Measurements from ENCODE around the gene ACACA. TPM values are rescaled to one million over a fixed set of nuclear protein-coding genes. Genes with fewer than 3 reads are reported as not detected.

ACACA gene
- total RNA-seq, 1 donor: 89.4 TPM

GRCh38 chr17:37096071-37096470, 310.6 kb downstream of the ACACA start:
- no peak for DNase-seq (ENCODE audit: low read depth)
- no peak for TF ChIP-seq CTCF (IDR thresholded peaks at IDR 0.05; ENCODE audit: insufficient read depth, low read depth, low read length)

GRCh38 chr17:37094391-37094790, 312.2 kb downstream of the ACACA start:
- TF ChIP-seq CTCF (IDR thresholded peaks at IDR 0.05; ENCODE audit: insufficient read depth, low read depth, low read length): no peak
- peak; percentile 41 for DNase-seq (ENCODE audit: low read depth)
- H3K4me3 ChIP-seq (ENCODE audit: low read depth, low read length): no peak overlapping the region

More at GRCh38 chr17:37096071-37096470, 310.6 kb downstream of the ACACA start:
- H3K4me3 ChIP-seq (ENCODE audit: low read depth, low read length): no peak overlapping the region

- H3K4me3 ChIP-seq (ENCODE audit: low read depth, low read length): no peak overlapping the region
- DNase-seq (ENCODE audit: low read depth): no peak
- no peak for TF ChIP-seq CTCF (IDR thresholded peaks at IDR 0.05; ENCODE audit: insufficient read depth, low read depth, low read length)
These were observed 313.9 kb downstream of the ACACA start for GRCh38 chr17:37092701-37093100.

GRCh38 chr17:37092071-37092470, 314.6 kb downstream of the ACACA start:
- H3K4me3 ChIP-seq (ENCODE audit: low read depth, low read length): no peak overlapping the region
- no peak for DNase-seq (ENCODE audit: low read depth)
- no peak for TF ChIP-seq CTCF (IDR thresholded peaks at IDR 0.05; ENCODE audit: insufficient read depth, low read depth, low read length)

GRCh38 chr17:37090941-37091340, 315.7 kb downstream of the ACACA start:
- H3K4me3 ChIP-seq (ENCODE audit: low read depth, low read length): no peak overlapping the region
- DNase-seq (ENCODE audit: low read depth): no peak
- no peak for TF ChIP-seq CTCF (IDR thresholded peaks at IDR 0.05; ENCODE audit: insufficient read depth, low read depth, low read length)

- DNase-seq (ENCODE audit: low read depth): peak; percentile 27
- no peak overlapping the region for H3K4me3 ChIP-seq (ENCODE audit: low read depth, low read length)
- TF ChIP-seq CTCF (IDR thresholded peaks at IDR 0.05; ENCODE audit: insufficient read depth, low read depth, low read length): no peak
These were observed 316.7 kb downstream of the ACACA start for GRCh38 chr17:37089956-37090355.

- H3K4me3 ChIP-seq (ENCODE audit: low read depth, low read length): no peak overlapping the region
- DNase-seq (ENCODE audit: low read depth): no peak
- no peak for TF ChIP-seq CTCF (IDR thresholded peaks at IDR 0.05; ENCODE audit: insufficient read depth, low read depth, low read length)
These were observed 317.7 kb downstream of the ACACA start for GRCh38 chr17:37088913-37089312.

Measured in fibroblast of villous mesenchyme (primary cell).